Ovary (tissue), 9 donors: ENCODE measurements around the gene ENTPD7. TPM values are rescaled to one million over a fixed set of nuclear protein-coding genes. Genes with fewer than 3 reads are reported as not detected.

Experiments
- DNase-seq, 5 donors: peaks; one replicate each; pipeline ENCODE4 v3.0.0-alpha.2; 2019 to 2020
- H3K27ac ChIP-seq, 2 donors: fragments of 200-600 bp; one replicate each; pipeline versions ENCODE4 v1.5.1 to v1.8.0; 2019 to 2022
- H3K27me3 ChIP-seq: fragments of 200-600 bp; one replicate; pipeline ENCODE4 v1.8.0; 2022
- H3K36me3 ChIP-seq: fragments of 200-600 bp; sonication (generic); one replicate; pipeline ENCODE4 v1.5.1; 2019
- H3K4me1 ChIP-seq: one replicate; pipeline ENCODE4 v1.8.1; 2013; ENCODE audit warnings: mild to moderate bottlenecking, moderate library complexity; ENCODE audit not compliant: insufficient read depth
- H3K4me3 ChIP-seq: fragments of 200-600 bp; sonication (generic); one replicate; pipeline ENCODE4 v1.5.1; 2017
- H3K9me3 ChIP-seq, 2 donors: fragments of 200-600 bp in 1 of 2; sonication (generic) in 1 of 2; one replicate each; pipeline versions ENCODE4 v1.5.1 to v1.8.1; 2013 to 2019; ENCODE audit warnings: mild to moderate bottlenecking in 1 of 2, moderate library complexity in 1 of 2
- CTCF ChIP-seq, 3 donors: fragments of 450-650 bp in 2 of 3; fragments of 200-600 bp in 1 of 3; IDR thresholded peaks; one replicate each; pipeline versions ENCODE4 v1.5.1 to v1.8.0; 2016 to 2022; ENCODE audit warnings: antibody characterized with exemption in 3 of 3, mild to moderate bottlenecking in 1 of 3
- EP300 ChIP-seq: sonication (generic); formaldehyde crosslinking; IDR thresholded peaks from one replicate; pipeline ENCODE4 v1.6.1; 2017; ENCODE audit warnings: antibody characterized with exemption
- POLR2A ChIP-seq: fragments of 450-650 bp; IDR thresholded peaks from one replicate; pipeline ENCODE4 v1.6.1; 2017; ENCODE audit warnings: antibody characterized with exemption, mild to moderate bottlenecking, moderate library complexity
- WGBS, 3 donors: extraction: QIAGEN DNeasy Blood & Tissue Kit in 1 of 3; methylation state at CpG; one replicate each; pipeline versions ENCODE4 v1.1.5 to v1.1.7; 2013 to 2017; 5-methylcytosine and 5-hydroxymethylcytosine counted together
- intact Hi-C, 4 donors: fragments of 100-400 bp; cut with DNase I; formaldehyde crosslinking; loops; one replicate each; pipeline versions ENCODE4 v1.11.0 to v1.15.1; 2022 to 2023
- polyA plus RNA-seq, 2 donors: library from polyadenylated mRNA; stranded (reverse); fragments of 200-250 nt in 1 of 2; fragments of 350-450 nt in 1 of 2; fragmentation: Illumina TruSeq in 1 of 2; extraction: RNeasy Lipid Tissue Mini Kit (QIAGEN cat#74804) in 1 of 2; gene quantifications; one replicate each; pipeline ENCODE4 v1.2.3, GENCODE V29; 2013 to 2014
- total RNA-seq, 7 donors: library from RNA; depleted of rRNA in 2 of 7; stranded (reverse); fragments of >200 nt in 2 of 7; fragmentation: NEBNext Ultra II Directional in 3 of 7; extraction: Animal tissue kit (Norgen Biotek cat#: 25700) in 3 of 7; gene quantifications; one replicate each; pipeline versions ENCODE4 v1.1.0 to v1.2.4, GENCODE V29; 2016 to 2023
- donor health status: DM: no; HTN: no; CAD: no; lungs with moderate emphysema.
- donor health status: DM: no; HTN: no; CAD: no.
- donor health status: Bipolar disorder and iron deficiency.
- donor health status: DM: yes; HTN: yes; CAD: no.
- donor health status: DM: no; HTN: no; CAD: no.
- donor health status: DM: yes; HTN: yes; CAD: no.

Gene ENTPD7
- total and polyA plus RNA-seq, 9 donors, result 1.1 to 8.8 (median 5.3) TPM

- 87 to 91% (median 90%) methylated on average over 8 of the region's 8 CpGs for WGBS, 3 donors
- Histone ChIP-seq H3K27me3 (no peaks in the 10 kb centered on the region), H3K36me3 (no peaks in the 10 kb centered on the region), H3K4me1 (no peaks in the 10 kb centered on the region), H3K27ac (no peak overlapping the region), H3K4me3 (no peak overlapping the region), H3K9me3 (no peaks in the 10 kb centered on the region)
- no peak for DNase-seq
- intact Hi-C loops, result no loop called here
- TF ChIP-seq CTCF (IDR thresholded peaks at IDR 0.05) (no peak), POLR2A (no peak), EP300 (no peak)
These were observed 39.3 kb downstream of the ENTPD7 start for GRCh38 chr10:99698504-99699080.

GRCh38 chr10:99700649-99701048 is 41.3 kb downstream of the ENTPD7 start:
- intact Hi-C loops, result no loop called here
- WGBS, 3 donors, result 89 to 94% (median 92%) methylated on average over 4 of the region's 4 CpGs

GRCh38 chr10:99708428-99709012 is 49.2 kb downstream of the ENTPD7 start:
- Histone ChIP-seq H3K27ac (peak overlapping the region in 1 of 2 donors; percentile 12), H3K9me3 (no peaks in the 10 kb centered on the region), H3K4me3 (no peak overlapping the region), H3K4me1 (no peaks in the 10 kb centered on the region), H3K36me3 (no peaks in the 10 kb centered on the region), H3K27me3 (no peaks in the 10 kb centered on the region)
- TF ChIP-seq POLR2A (no peak), CTCF (IDR thresholded peaks at IDR 0.05) (no peak), EP300 (no peak)
- WGBS, 3 donors, result 75 to 77% (median 75%) methylated on average over 1 of the region's 1 CpG
- DNase-seq, result no peak
- intact Hi-C loops, result no loop called here

More at GRCh38 chr10:99700649-99701048, 41.3 kb downstream of the ENTPD7 start:
- Histone ChIP-seq H3K27ac (no peak overlapping the region), H3K9me3 (no peaks in the 10 kb centered on the region), H3K27me3 (no peaks in the 10 kb centered on the region), H3K4me3 (no peak overlapping the region), H3K4me1 (no peaks in the 10 kb centered on the region), H3K36me3 (no peaks in the 10 kb centered on the region)
- DNase-seq, result no peak
- no peak for TF ChIP-seq CTCF (IDR thresholded peaks at IDR 0.05)
- no peak for TF ChIP-seq EP300
- no peak for TF ChIP-seq POLR2A

DNA sequence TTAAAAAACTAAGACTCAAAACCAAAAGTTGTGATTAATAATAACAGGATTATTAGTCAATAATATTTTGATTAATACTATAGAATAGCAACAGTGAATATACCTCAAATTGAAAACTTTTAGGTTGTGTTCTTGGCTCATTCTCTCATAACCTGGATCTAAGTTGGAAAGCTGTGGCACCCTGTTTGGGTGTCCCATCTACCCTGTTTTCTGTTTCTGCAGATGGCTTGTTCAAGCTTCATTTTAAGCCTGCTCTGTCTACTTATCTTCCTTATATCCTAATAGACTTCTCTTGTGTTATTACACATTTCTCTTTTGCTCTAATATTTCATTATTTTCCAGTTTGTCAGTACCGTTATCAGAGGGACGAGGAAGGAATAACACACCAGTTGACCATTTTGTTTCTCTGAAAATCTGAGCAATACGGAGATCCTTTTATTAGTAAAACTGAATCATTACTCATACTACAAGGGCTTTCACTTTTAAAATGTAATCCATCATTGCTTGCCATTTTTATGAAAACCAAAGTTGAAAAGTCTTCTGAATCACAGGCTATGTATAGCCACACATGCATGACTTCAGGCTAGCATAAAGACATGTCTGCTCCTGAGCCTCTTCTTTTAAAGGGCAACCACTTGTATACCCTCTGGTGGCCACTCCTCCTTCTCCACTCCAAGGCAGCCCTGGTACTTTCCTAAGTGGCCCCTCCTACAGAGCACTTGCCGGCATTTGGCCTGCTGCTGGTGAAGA is 50.3 kb downstream of the ENTPD7 start:
- Histone ChIP-seq H3K9me3 (no peaks in the 10 kb centered on the region), H3K36me3 (no peaks in the 10 kb centered on the region), H3K4me3 (no peak overlapping the region), H3K27ac (no peak overlapping the region), H3K4me1 (peaks cover 3% of the 10 kb centered on the region), H3K27me3 (no peaks in the 10 kb centered on the region)
- 40 to 46% (median 45%) methylated on average over 4 of the region's 4 CpGs for WGBS, 3 donors
- TF ChIP-seq CTCF (IDR thresholded peaks at IDR 0.05), result no peak
- intact Hi-C loops, result loop anchor here in 1 of 4 donors (10.0 kb wide), 2 partner anchors 275 to 315 kb away; partner anchors contain the start of gene GOT1
- DNase-seq, result no peak
